IMR-90 (cell line): ENCODE data around the gene OAS1. TPM values are rescaled to one million over a fixed set of nuclear protein-coding genes. Genes with fewer than 3 reads are reported as not detected.

Source experiments
- ATAC-seq: fragments of 200-7000 bp; cut with Tn5 transposase; 2 replicates; pipeline ENCODE4 v1.9.1; 2020; ENCODE audit warnings: low read depth, mild to moderate bottlenecking, moderate library complexity
- BruUV-seq: library from RNA; stranded (reverse); fragments of 400-500 nt; replicated peaks from 2 replicates; lab custom pipeline; 2021; lab: Mats Ljungman, UMichigan
- CTCF ChIA-PET: fragments of 300-600 bp; formaldehyde crosslinking; extraction: SDS; loops from one replicate; lab custom pipeline; 2021; ENCODE audit warnings: antibody characterized with exemption; lab: Yijun Ruan, JAX
- POLR2A ChIA-PET: fragments of 300-600 bp; sonication (Branson Sonifier 250); formaldehyde crosslinking; loops from one replicate; lab custom pipeline; 2022; ENCODE audit warnings: antibody characterized with exemption; ENCODE audit not compliant: unreplicated experiment; lab: Charles Lee
- DNase-seq: peaks from one replicate; pipeline ENCODE4 v3.0.0; 2013
- H2AFZ ChIP-seq: replicated peaks from 2 replicates; pipeline ENCODE3; 2013; ENCODE audit warnings: low read length, mild to moderate bottlenecking; ENCODE audit not compliant: poor library complexity
- H2AK5ac ChIP-seq: 2 replicates; pipeline ENCODE4 v1.6.1; 2013; ENCODE audit warnings: low read depth, low read length, inconsistent platforms
- H2AK9ac ChIP-seq: replicated peaks from 2 replicates; pipeline ENCODE3; 2013; ENCODE audit warnings: mild to moderate bottlenecking, low read depth, low read length, moderate library complexity; ENCODE audit not compliant: poor library complexity
- H2BK120ac ChIP-seq: 2 replicates; pipeline ENCODE4 v1.6.1; 2013; ENCODE audit warnings: low read depth, low read length, inconsistent platforms
- H2BK15ac ChIP-seq: 3 replicates; pipeline ENCODE4 v1.6.1; 2013; ENCODE audit warnings: low read depth, low read length, inconsistent platforms
- H2BK20ac ChIP-seq: 2 replicates; pipeline ENCODE4 v1.6.1; 2013; ENCODE audit warnings: low read depth, mild to moderate bottlenecking, inconsistent platforms, low read length, moderate library complexity
- H2BK5ac ChIP-seq: 2 replicates; pipeline ENCODE4 v1.6.1; 2013; ENCODE audit warnings: mild to moderate bottlenecking, low read depth, low read length, inconsistent platforms; ENCODE audit not compliant: poor library complexity, severe bottlenecking
- H3K14ac ChIP-seq: replicated peaks from 2 replicates; pipeline ENCODE4 v1.6.1; 2013; ENCODE audit warnings: low read depth, low read length, inconsistent platforms
- H3K18ac ChIP-seq: 2 replicates; pipeline ENCODE4 v1.6.1; 2013; ENCODE audit warnings: low read depth, low read length, control low read depth
- H3K23ac ChIP-seq: 2 replicates; pipeline ENCODE4 v1.6.1; 2013; ENCODE audit warnings: low read depth, low read length, inconsistent platforms
- H3K27ac ChIP-seq: 2 replicates; pipeline ENCODE4 v1.5.1; 2013; ENCODE audit warnings: mild to moderate bottlenecking, control low read depth, low read length; ENCODE audit not compliant: insufficient read depth
- H3K27me3 ChIP-seq: 2 replicates; pipeline ENCODE4 v1.6.1; 2013; ENCODE audit warnings: low read length; ENCODE audit not compliant: control insufficient read depth, insufficient read depth
- H3K36me3 ChIP-seq: 2 replicates; pipeline ENCODE4 v1.6.1; 2013; ENCODE audit warnings: low read length, mixed read lengths; ENCODE audit not compliant: control insufficient read depth, insufficient read depth
- H3K4ac ChIP-seq: 2 replicates; pipeline ENCODE4 v1.6.1; 2013; ENCODE audit warnings: low read depth, low read length, inconsistent platforms
- H3K4me1 ChIP-seq: 2 replicates; pipeline ENCODE4 v1.6.1; 2013; ENCODE audit warnings: low read length, mixed read lengths; ENCODE audit not compliant: control insufficient read depth, insufficient read depth
- H3K4me2 ChIP-seq: 2 replicates; pipeline ENCODE4 v1.6.1; 2013; ENCODE audit warnings: low read depth, mild to moderate bottlenecking, control low read depth, low read length, moderate library complexity
- H3K4me3 ChIP-seq: 2 replicates; pipeline ENCODE4 v1.5.1; 2013; ENCODE audit warnings: low read depth, mild to moderate bottlenecking, control low read depth, low read length, moderate library complexity; ENCODE audit not compliant: insufficient read depth
- H3K56ac ChIP-seq: 2 replicates; pipeline ENCODE4 v1.6.1; 2013; ENCODE audit warnings: low read length, inconsistent platforms; ENCODE audit not compliant: insufficient read depth; ENCODE audit errors: extremely low read depth
- H3K79me1 ChIP-seq, 2 experiments: 2 replicates each; pipeline ENCODE4 v1.6.1; 2013; ENCODE audit warnings: low read length in 2 of 2, inconsistent platforms in 1 of 2, low read depth in 1 of 2
- H3K9ac ChIP-seq: 2 replicates; pipeline ENCODE4 v1.6.1; 2013; ENCODE audit warnings: low read depth, low read length, control low read depth
- H3K9me1 ChIP-seq: 2 replicates; pipeline ENCODE4 v1.6.1; 2013; ENCODE audit warnings: low read length, inconsistent platforms; ENCODE audit not compliant: insufficient read depth
- H3K9me3 ChIP-seq: 2 replicates; pipeline ENCODE4 v1.6.1; 2013; ENCODE audit warnings: low read length; ENCODE audit not compliant: control insufficient read depth, insufficient read depth
- H4K20me1 ChIP-seq: 2 replicates; pipeline ENCODE4 v1.6.1; 2013; ENCODE audit warnings: low read length, inconsistent platforms; ENCODE audit not compliant: insufficient read depth
- H4K5ac ChIP-seq: 2 replicates; pipeline ENCODE4 v1.6.1; 2013; ENCODE audit warnings: mild to moderate bottlenecking, low read depth, low read length, control low read depth
- H4K8ac ChIP-seq, 2 experiments: 2 replicates each; pipeline ENCODE4 v1.6.1; 2013; ENCODE audit warnings: low read depth in 2 of 2, low read length in 2 of 2, control low read depth in 1 of 2, inconsistent platforms in 1 of 2
- H4K91ac ChIP-seq: 2 replicates; pipeline ENCODE4 v1.6.1; 2013; ENCODE audit warnings: low read depth, low read length, inconsistent platforms; ENCODE audit not compliant: insufficient read depth
- BHLHE40 ChIP-seq: fragments of 150-350 bp; IDR thresholded peaks from 2 replicates; pipeline ENCODE4 v1.6.1; 2016; ENCODE audit warnings: mild to moderate bottlenecking, low read depth, low read length
- CEBPB ChIP-seq: IDR thresholded peaks from 2 replicates; pipeline ENCODE4 v1.6.1; 2012; ENCODE audit warnings: low read depth, low read length, improper control_type of control experiment
- CHD1 ChIP-seq: IDR thresholded peaks from 2 replicates; pipeline ENCODE4 v1.6.1; 2012; ENCODE audit warnings: low read depth, low read length, improper control_type of control experiment
- FOS ChIP-seq: fragments of 150-350 bp; IDR thresholded peaks from 2 replicates; pipeline ENCODE4 v1.6.1; 2016; ENCODE audit warnings: low read depth, low read length
- NFE2L2 ChIP-seq: fragments of 150-350 bp; IDR thresholded peaks from 2 replicates; pipeline ENCODE4 v1.6.1; 2016; ENCODE audit warnings: low read depth, mild to moderate bottlenecking, low read length
- RAD21 ChIP-seq: IDR thresholded peaks from 2 replicates; pipeline ENCODE4 v1.6.1; 2012; ENCODE audit warnings: low read length, improper control_type of control experiment
- RCOR1 ChIP-seq: IDR thresholded peaks from 2 replicates; pipeline ENCODE4 v1.6.1; 2012; ENCODE audit warnings: mild to moderate bottlenecking, low read length, improper control_type of control experiment; ENCODE audit not compliant: insufficient replicate concordance
- RFX5 ChIP-seq: IDR thresholded peaks from 2 replicates; pipeline ENCODE4 v1.8.0; 2012; ENCODE audit warnings: low read depth, mild to moderate bottlenecking, low read length, moderate library complexity
- USF2 ChIP-seq: fragments of 150-350 bp; IDR thresholded peaks from 2 replicates; pipeline ENCODE4 v1.6.1; 2017; ENCODE audit warnings: mild to moderate bottlenecking, antibody characterized with exemption, low read length, low read depth
- WGBS, 2 experiments: methylation state at CpG; one replicate each; pipeline versions ENCODE4 v1.1.5 to v1.1.7; 2013; ENCODE audit warnings: missing lambda C conversion rate in 2 of 2; ENCODE audit not compliant: insufficient read length in 1 of 2; ENCODE audit errors: extremely low coverage in 2 of 2; 5-methylcytosine and 5-hydroxymethylcytosine counted together
- dilution Hi-C: fragments of 300-500 bp; cut with HindIII; formaldehyde crosslinking; loops from one replicate; pipeline ENCODE4 v1.14.3; 2018; ENCODE audit warnings: low sequenced_read_pairs; ENCODE audit not compliant: unreplicated experiment
- in situ Hi-C: fragments of 300-500 bp; cut with MboI; formaldehyde crosslinking; loops from 3 replicates; pipeline ENCODE4 v1.14.3; 2019; ENCODE audit warnings: low sequenced_read_pairs, inconsistent platforms, mixed read lengths
- intact Hi-C: fragments of 100-400 bp; cut with micrococcal nuclease; formaldehyde crosslinking; loops from 2 replicates; pipeline ENCODE4 v1.10.0; 2022
- polyA plus RNA-seq, 3 experiments: library from polyadenylated mRNA; depleted of rRNA; stranded (reverse); fragments of >200 nt; gene quantifications; 2 replicates each; pipeline ENCODE4 v1.2.3, GENCODE V29; 2012; ENCODE audit warnings: low replicate concordance in 1 of 3
- total RNA-seq: library from RNA; depleted of rRNA; stranded (reverse); fragments of >200 nt; gene quantifications from 2 replicates; pipeline ENCODE4 v1.2.3, GENCODE V29; 2012
- TF ChIP-seq, protein P1 (sequence below): fragments of 150-350 bp; IDR thresholded peaks from 2 replicates; pipeline ENCODE4 v1.6.1; 2016; ENCODE audit warnings: low read depth, mild to moderate bottlenecking, low read length, moderate library complexity, borderline replicate concordance
- TF ChIP-seq, protein P2 (sequence below): conservative IDR thresholded peaks from 2 replicates; pipeline ENCODE4 v1.5.1; 2012; ENCODE audit warnings: mild to moderate bottlenecking, low read depth, low read length, improper control_type of control experiment

The OAS1 gene
- total and polyA plus RNA-seq, 2 of the 4 experiments (the other 2 are of a cell fraction) = not detected

GRCh38 chr12:112965643-112966042 is 58.9 kb downstream of the OAS1 start:
- WGBS, 2 experiments = 95% methylated on average over 8 of the region's 15 CpGs; no CpG with 5 or more reads in 1 of the 2 experiments
- Histone ChIP-seq H2BK15ac (no peak overlapping the region), H3K9me1 (peaks cover 3% of the 10 kb centered on the region; the same call in 1 of the 2 replicates), H2AK9ac (no peak overlapping the region), H3K36me3 (no peaks in the 10 kb centered on the region; the same call in 1 of the 2 replicates), H3K4me2 (no peak overlapping the region), H3K18ac (no peak overlapping the region), H4K5ac (no peak overlapping the region), H3K79me1 (no peaks in the 10 kb centered on the region), H2AFZ (no peak overlapping the region), H2BK20ac (no peak overlapping the region), H3K14ac (no peak overlapping the region), H2BK120ac (no peak overlapping the region), H3K9me3 (no peaks in the 10 kb centered on the region), H3K27me3 (no peaks in the 10 kb centered on the region), H3K4me3 (no peak overlapping the region), H4K91ac (no peak overlapping the region), H3K4ac (no peak overlapping the region), H2BK5ac (no peak overlapping the region), H2AK5ac (no peak overlapping the region), H3K4me1 (no peaks in the 10 kb centered on the region), H3K56ac (no peak overlapping the region), H3K23ac (no peak overlapping the region), H3K27ac (no peak overlapping the region), H4K8ac (no peak overlapping the region), H4K20me1 (no peaks in the 10 kb centered on the region), H3K9ac (no peak overlapping the region)
- intact Hi-C loops (no loop called here), dilution Hi-C loops (no loop called here), in situ Hi-C loops (no loop called here)
- no peak for TF ChIP-seq CHD1
- no peak for TF ChIP-seq FOS
- TF ChIP-seq RCOR1 = no peak
- no peak for TF ChIP-seq RFX5
- no peak for TF ChIP-seq RAD21
- TF ChIP-seq, protein P1, sequence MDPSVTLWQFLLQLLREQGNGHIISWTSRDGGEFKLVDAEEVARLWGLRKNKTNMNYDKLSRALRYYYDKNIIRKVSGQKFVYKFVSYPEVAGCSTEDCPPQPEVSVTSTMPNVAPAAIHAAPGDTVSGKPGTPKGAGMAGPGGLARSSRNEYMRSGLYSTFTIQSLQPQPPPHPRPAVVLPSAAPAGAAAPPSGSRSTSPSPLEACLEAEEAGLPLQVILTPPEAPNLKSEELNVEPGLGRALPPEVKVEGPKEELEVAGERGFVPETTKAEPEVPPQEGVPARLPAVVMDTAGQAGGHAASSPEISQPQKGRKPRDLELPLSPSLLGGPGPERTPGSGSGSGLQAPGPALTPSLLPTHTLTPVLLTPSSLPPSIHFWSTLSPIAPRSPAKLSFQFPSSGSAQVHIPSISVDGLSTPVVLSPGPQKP = no peak
- TF ChIP-seq CEBPB = no peak
- no peak for TF ChIP-seq USF2
- TF ChIP-seq BHLHE40 = no peak
- TF ChIP-seq NFE2L2 = no peak
- TF ChIP-seq, protein P2, sequence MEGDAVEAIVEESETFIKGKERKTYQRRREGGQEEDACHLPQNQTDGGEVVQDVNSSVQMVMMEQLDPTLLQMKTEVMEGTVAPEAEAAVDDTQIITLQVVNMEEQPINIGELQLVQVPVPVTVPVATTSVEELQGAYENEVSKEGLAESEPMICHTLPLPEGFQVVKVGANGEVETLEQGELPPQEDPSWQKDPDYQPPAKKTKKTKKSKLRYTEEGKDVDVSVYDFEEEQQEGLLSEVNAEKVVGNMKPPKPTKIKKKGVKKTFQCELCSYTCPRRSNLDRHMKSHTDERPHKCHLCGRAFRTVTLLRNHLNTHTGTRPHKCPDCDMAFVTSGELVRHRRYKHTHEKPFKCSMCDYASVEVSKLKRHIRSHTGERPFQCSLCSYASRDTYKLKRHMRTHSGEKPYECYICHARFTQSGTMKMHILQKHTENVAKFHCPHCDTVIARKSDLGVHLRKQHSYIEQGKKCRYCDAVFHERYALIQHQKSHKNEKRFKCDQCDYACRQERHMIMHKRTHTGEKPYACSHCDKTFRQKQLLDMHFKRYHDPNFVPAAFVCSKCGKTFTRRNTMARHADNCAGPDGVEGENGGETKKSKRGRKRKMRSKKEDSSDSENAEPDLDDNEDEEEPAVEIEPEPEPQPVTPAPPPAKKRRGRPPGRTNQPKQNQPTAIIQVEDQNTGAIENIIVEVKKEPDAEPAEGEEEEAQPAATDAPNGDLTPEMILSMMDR = no peak
- DNase-seq (no peak), ATAC-seq (no peak)
- BruUV-seq = no TSS peak
- ChIA-PET CTCF (no interaction called here), POLR2A (no interaction called here)
